HuH-7.5 (cell line): ENCODE data around the gene DGUOK.

Source experiments
- DNase-seq: peaks from one replicate; pipeline ENCODE4 v3.0.0; 2011; ENCODE audit warnings: low spot score

DGUOK gene

DNA sequence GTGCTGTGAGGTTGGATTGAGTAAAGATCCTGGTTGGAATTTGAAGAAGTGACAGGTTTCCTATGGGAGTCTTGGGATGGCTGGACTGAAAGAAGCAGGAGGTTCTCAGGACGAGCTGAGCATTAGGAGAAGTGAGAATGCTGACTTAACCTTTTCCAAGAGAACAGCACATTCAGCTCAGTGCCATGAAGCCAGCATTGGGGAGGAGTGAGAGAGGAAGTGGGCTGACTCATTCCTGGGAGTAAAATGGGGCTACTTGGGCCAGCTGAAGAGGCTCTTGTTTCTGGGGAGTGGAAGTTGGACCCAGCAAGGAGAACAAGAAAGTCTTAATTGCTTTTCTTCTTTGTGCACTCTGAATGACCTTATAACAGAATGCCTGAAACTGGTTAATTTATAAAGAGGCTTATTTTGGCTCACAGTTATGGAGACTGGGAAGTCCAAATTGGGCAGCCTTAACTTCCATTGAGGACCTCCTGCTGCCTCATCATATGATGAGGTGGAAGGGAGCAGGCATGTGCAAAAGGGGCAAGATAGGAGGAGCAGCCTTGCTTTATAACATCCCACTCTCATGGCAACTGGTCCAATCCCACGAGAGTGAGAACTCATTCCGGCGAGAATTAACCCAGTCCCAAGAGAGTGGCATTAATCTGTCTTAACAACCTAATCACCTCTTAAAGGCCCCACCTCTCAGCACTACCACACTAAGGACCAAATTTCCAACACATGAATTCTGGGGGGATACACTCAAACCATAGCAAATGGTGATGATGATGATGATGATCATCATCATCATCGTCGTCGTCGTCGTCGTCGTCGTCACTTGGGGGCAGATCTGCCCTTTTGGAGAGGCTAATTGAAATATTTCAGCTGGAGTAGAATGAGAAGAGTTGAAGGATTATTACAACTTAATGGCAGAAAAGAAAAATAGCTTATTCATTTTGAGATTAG lies 26.1 kb downstream of the DGUOK start:
- no peak for DNase-seq

DNA sequence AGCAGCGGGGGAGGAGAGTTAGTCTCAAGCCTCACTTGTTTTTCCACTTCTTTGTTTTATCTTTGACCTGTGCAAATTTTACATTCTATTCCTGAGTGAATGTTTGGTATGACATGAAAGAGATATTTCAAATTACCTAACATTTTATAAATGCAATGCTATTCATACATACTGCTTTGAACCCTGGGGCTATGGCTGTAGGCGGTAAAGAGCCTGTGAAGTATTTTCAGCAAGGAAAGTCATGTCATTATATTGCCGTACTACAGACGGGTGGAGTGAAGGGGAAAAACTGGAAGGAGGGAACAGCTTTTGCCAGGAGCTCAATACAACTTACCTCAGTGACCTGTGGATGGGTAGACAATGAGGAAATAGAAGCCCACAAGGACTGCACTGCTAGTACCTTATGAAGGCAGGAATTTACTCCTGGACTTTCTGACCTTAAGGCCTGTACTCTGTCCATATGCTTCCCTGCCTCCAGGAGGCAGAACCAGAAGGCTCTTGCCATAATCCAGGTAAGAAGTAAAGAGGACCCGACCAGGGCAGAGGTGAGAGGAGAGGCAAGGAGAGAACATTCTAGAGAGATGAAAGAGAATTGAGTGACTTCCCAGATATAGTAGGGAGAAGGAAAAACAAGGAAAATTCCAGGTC lies 29.7 kb downstream of the DGUOK start:
- DNase-seq = no peak

DNA sequence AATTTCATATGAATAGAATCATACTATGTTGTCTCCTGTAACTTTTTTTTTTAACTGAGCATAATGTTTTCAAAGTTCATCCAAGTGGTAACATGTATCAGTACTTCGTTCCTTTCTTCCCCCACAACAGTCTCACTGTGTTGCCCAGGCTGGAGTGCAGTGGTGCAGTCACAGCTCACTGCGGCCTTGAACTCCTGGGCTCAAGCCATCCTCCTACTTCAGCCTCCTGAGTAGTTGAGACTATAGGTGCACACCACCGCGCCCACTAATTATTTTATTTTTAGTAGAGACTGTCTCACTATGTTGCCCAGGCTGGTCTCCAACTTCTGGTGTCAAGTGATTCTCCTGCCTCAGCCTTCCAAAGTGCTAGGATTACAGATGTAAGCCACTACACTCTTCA lies 34.6 kb downstream of the DGUOK start:
- DNase-seq = no peak

DNA sequence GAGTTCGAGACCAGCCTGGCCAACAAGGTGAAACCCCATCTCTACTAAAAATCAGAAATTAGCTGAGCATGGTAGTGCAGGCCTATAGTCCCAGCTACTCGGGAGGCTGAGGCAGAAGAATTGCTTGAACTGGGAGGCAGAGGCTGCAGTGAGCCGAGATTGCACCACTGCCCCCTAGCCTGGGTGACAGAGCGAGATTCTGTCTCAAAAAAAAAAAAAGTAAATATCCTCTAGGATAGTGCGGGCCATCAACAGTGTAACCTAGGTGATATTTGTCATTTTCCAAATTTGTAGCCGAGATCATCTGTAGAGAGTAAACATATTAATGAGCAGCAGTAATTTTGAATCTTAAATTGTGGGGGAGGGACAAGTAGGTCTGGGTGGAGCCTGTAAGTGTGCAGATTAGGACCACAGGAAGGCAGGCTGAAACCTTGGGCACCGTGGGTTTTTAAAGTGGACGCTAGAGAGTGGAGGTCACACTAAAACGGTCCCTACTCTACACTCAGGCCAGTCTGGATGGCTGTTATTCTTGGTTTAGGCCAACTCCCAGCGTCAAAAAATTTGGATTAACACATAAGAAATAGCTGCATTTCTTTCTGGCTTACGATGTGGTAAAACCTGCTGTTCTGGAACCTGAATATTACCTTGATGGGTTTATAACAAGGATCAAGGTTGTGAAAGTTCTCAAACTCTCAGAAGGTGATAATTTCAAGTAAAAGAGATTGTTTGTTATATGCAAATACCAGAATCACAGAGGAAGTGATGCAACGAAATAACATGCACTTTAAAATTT lies 35.3 kb downstream of the DGUOK start:
- no peak for DNase-seq

DNA sequence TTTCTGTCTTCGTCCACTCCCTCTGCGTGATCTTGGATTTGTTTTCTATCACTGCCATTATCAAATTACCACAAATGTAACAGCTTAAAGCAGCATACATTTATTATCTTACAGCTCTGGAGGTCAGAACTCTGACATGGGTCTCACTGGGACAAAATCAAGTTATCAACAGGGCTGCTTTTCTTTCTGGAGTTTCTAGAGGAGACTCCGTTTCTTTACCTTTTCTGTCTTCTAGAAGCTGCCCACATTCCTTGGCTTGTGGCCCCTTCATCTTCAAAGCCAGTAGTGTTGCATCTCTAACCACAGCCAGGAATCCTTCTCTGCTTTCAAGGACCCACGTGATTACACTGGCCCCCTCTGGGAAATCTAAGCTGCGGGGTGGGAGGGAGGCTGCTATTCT lies 36.1 kb downstream of the DGUOK start:
- no peak for DNase-seq

DNA sequence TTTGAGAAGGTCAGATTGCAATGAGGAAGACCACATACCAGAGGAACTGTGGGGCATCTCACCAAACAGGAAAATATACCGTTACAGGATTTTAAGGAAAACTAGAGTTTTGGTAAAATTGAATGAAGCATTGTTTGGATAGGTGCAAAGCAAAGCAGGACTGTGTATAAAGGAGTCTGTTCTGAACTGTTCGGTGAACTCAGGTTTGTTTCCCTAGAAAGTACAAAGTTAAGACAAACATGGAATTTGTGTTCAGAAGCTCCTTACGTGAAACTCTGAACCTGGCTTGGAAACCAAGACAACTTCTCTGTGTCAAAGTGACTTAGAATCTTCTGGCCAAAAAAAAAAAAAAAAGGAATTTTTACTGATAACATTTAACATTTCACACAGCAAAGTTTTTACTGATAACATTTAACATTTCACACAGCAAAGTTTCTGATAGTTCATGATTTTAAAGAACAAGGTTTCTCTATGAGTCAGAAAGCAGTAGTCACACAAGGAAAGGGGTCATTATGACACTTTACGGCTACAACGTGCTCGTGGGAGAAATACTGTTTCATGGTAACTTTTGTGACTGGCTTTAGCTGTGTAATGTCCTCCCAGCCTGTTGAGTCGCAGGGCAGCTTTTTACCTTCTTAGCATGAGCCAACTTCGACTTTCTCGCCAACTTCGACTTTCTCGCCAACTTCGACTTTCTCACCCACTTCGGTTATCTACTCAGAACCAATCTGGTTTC lies 36.9 kb downstream of the DGUOK start:
- no peak for DNase-seq

DNA sequence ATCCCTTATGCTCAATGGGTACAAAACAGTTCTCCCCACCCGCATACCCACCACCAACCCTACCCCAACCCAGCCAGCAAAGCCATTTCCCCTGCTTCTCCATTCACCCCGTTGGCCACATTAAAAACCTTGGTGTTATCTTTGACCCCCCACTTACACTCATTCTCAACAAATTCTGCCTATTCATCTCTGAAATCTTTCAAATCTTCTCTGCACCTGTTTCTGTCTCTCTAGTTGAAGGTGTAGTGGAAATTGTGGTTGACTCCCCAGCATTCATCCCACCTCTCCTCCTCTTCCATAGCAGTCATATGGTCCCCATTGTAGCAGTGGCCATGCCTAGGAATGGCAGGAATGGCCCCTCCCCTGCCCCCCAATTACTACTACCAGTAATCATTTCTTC lies 37.5 kb downstream of the DGUOK start:
- no peak for DNase-seq

DNA sequence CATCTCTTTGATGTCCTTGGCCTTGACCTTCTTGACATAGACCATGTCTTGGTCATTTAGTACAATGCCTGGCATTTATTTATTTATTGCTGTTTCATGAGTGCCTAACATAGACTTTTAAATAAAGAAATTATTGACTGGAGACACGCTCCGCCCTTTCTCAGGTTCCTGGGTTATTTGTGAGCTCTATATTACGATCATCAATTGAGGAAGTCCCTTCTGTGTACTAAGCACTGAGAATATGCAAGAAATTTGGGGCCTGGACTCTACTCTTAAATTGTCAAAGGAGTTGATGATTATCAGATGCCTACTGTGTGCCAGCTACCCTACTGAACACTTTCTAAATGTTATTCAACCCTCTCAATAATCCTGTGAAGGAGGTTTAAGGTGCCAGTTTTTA lies 38.4 kb downstream of the DGUOK start:
- DNase-seq = no peak

DNA sequence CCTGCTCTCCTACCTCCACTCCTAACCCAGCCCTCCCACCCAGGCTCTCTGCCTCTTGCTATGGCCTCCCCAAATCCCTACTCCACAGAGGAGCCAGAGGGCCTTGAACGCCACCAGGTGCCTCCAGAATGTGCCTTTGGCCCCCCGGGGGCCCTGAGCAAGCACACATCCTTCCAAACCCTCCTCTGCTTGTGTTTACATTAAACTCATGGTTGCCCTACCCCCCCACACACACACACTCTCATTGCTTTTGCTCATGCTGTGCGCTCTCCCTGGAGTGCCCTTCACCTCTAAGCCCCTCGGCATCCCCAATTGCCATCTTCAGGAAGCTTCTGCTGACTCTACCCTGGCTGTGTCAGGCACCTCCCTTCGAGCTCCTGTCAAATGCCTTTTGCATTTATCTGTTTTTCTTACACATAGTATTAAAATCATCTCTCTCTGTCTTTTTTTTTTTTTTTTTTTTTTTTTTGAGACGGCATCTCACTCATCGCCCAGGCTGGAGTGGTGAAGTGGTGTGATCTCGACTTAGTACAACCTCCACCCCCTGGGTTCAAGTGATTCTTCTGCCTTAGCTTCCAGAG lies 41.8 kb downstream of the DGUOK start:
- DNase-seq = no peak

DNA sequence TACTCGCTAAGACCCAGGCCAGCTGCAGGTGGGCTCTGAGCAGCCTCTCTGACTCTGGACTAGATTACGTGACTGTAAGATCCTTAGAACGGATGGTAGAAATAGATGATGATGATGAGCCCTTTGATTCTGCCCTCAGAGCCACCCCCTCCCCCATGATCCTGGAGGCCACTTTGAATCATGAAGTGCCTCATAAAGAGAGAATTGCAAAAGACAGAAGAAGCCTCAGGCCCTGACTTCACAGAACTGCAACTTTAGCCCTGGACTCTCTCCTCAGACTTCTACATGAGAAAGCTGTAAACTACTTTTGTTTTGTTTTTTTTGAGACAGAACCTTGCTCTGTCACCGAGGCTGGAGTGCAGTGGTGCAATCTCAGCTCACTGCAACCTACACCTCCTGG lies 42.7 kb downstream of the DGUOK start:
- DNase-seq = no peak

DNA sequence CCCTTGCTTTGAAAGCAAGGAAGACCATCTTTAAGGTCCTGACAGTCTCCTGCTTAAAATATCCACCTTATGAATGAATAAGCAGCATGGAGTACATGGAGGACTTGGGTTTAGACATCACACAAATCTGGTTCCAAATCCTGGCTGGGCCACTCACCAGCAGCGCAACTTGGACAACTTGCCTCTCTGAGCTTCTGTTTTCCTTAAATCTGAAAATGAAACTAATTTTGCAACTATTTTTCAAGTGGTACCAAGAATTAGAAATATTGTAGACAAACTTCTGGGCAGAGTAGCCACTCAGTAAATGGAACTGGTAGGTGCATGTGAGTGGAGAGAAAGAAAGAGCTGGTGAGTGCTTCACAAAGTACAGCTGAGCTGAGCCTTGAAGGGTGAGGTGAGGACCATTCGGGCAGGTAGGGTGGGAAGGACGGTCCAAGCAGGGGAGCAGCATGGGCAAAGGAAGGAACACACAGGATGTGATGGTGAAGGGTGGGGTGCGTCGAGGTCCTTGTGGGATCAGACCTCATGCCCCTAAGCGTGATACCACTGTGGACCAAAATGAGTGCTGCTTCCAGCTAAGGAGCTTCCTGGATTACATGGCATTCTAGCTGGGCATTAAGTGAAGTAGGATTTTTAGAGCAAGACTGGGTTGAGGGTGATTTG lies 43.6 kb downstream of the DGUOK start:
- DNase-seq = no peak

DNA sequence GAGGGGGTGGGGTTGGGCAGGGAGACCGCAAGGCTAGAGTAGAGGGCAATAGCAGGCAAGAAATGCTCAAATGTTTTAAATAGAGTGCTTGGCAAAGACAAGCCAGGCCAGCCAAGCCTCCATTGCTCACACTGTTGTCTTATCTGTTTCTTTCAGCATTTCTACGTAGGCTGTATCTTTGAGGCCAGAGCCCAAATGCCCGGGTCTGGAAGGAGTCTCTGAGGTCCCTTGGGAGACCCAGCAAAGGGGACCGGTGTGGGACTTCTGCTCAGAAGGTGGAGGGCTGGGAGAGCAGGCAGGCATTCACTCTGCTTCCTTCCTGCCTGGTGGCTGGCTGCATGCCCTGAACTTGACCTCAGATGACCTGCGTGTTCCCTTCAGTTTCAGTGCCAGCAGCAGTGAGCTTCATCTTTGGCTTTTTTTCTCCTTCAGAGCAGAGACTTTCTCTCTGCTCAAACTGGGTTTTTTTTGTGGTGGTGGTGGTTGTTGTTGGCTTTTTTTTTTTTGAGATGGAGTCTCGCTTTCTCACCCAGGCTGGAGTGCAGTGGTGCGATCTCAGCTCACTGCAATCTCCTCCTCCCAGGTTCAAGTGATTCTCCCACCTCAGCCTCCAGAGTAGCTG lies 44.3 kb downstream of the DGUOK start:
- DNase-seq = no peak

DNA sequence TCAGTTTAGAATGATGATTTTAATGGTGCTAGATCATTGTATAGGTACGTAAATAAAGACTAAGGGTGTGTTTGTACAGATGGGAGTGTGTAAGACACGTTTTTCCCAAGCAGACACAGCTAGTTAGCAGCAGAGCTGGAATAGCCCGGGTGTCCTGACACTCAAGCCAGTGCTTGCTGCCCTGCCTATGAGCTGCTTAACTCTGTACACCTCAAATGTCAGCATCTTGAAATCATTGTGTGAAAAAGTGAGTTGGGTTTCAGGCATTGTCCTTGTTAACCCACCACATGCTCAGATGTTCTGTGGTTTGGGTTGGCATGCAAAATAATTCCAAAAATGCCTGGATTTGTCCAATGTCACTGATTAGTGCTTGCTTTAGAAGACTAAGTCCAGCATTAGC lies 45.0 kb downstream of the DGUOK start:
- DNase-seq = no peak

DNA sequence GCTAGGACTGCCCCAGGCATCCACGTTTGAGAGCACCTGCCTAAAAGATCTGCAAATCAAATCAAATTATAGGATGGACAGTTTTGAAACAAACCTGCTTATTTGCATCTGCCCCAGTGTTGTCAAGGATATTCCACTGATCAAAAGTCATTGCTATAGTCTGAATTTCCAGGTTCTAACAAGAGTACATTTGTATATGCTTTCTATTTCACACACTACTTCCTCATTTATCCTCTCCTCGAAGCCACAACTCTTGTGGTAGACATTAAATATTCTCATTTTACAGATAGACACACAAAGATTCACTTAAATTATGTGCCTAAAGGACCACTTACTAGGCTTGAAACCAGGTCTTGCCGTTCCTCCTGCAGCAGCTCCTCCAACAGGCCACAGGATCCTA lies 46.2 kb downstream of the DGUOK start:
- no peak for DNase-seq

DNA sequence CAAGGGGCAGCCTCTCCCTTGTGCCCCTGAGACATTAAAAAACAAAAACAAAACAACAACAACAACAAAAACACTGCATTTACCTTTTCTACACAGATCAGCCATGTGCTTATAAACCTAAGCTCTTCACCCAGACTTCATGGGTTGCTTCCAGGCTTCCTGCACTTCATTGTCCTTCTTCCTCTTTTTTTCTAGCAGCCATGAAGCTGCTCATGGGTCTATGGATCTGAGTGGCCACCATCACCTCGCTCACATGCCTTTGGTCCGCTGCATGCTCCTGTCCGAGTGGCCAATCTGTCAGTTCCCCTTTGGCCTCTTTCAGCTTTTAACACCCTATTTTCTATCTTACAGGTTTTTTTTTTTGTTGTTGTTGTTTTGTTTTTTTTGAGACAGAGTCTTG lies 49.1 kb downstream of the DGUOK start:
- DNase-seq = no peak

DNA sequence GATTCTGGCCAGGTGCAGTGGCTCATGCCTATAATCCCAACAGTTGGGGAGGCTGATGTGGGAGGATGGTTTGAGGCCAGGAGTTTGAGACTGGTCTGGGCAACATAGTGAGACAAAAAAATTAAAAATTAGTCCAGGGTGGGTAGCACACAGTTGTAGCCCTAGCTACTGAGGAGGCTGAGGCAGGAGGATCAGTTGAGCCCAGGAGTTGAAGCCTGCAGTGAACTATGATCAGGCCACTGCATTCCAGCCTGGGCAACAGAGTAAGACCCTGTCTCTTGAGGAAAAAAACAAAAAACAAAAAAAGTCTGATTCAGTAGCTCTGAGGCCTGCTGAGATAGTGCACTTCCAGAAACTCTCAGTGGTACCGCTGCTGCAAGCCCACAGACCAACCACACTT lies 50.1 kb downstream of the DGUOK start:
- DNase-seq = no peak

DNA sequence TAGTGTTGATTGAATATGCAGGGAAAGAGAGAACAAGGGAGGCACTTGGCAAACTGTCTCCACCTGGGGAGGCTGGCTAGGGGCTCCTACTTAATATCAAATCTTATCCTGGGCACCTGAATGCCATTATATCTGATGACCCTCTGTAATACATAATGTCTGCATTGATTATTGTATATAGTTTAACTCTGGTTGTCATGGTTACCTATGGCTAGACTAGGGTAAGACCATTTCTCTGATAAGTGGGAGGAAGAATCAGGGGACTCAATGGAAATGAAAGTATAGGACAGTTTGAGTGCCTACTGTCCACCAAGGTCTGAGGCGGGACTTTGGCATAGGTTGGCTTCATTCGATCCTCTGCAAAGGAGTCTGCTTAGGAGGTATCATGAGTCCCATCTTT lies 50.8 kb downstream of the DGUOK start:
- DNase-seq = no peak

DNA sequence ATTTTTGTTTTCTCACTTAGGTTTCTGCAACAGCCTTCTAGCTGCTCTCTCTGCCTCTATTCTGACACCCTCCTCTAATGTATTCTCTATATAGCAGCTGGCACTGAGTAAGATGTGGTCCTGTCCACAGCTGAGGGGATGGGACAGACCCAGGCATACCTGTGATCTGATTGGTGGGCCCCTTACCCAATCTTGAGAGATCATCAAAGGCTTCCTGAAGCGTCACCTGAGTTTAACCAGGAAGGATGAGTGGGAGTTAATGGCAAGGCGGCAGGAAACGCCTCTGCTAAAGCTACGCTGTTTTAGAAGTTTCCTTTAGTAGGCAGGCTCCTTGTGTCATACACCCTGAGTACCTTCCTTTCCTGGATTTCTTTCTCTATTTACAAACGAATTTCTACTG lies 52.3 kb downstream of the DGUOK start:
- no peak for DNase-seq

DNA sequence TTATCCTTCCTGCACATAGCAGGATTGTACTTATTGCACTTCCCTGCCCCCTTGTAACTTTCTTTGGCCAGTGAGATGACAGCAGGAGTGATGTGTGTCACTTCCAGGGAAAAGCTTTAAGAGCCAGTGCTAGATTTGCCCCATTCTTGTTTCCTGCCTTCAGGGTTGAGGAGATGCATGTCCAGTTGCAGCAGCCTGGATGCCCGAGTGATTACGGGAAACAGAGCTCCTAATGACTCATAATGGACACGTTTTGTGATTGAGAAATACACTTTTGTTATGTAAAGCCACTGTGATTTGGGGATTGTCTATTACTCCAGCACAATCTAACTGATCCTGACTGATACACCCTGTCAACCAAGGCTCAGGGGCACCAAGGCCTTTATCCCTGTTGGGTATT lies 53.0 kb downstream of the DGUOK start:
- DNase-seq = no peak

DNA sequence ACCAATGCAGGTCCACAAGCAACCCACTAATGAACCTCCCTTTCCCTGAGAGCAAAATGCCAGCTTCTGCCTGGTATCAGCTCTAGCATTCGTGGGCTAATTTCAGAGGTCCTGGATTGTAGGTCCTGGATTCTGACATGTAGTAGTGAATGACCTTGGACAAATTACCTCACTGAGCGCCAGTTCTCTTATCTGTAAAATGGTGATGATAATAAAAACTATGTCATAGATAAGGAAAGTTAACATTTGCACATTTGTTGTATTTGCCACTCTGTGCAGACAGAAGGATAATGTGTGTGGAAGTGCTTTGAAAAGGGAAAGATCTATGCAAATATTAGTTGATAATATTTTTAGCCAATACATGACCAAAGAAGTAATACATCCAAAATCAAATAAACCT lies 53.9 kb downstream of the DGUOK start:
- DNase-seq = no peak
